Vagina (tissue), 2 donors: ENCODE measurements around the gene CNTN5.

Experiments used
- POLR2A ChIP-seq, 2 donors: fragments of 450-650 bp; IDR thresholded peaks; one replicate each; pipeline ENCODE4 v1.6.1; 2017; ENCODE audit warnings: antibody characterized with exemption in 2 of 2, mild to moderate bottlenecking in 2 of 2, moderate library complexity in 2 of 2
- TF ChIP-seq, protein P1 (sequence below), 3 experiments: fragments of 450-650 bp in 2 of 3; fragments of 200-600 bp in 1 of 3; sonication (generic) in 1 of 3; IDR thresholded peaks; one replicate each; pipeline ENCODE4 v1.5.1; 2017 to 2019; ENCODE audit warnings: antibody characterized with exemption in 3 of 3, mild to moderate bottlenecking in 2 of 3, moderate library complexity in 2 of 3

DNA sequence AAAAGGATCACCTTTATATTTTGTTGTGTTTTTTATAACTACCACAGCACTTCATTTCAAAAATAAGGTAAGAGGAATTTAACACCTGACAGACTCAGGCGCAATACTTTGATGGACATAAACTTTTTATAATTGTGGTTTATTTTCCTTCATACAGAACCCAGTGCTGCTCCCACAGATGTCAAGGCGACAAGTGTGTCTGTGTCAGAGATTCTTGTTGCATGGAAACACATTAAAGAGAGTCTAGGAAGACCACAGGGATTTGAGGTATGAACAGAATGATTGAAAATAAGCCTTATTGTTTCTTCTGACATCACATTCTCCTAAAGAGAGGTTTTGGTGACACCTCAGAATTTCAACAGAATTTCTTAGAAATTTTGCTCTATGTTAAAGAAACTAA, 1287.5 kb downstream of the CNTN5 start:
- TF ChIP-seq, protein P1, sequence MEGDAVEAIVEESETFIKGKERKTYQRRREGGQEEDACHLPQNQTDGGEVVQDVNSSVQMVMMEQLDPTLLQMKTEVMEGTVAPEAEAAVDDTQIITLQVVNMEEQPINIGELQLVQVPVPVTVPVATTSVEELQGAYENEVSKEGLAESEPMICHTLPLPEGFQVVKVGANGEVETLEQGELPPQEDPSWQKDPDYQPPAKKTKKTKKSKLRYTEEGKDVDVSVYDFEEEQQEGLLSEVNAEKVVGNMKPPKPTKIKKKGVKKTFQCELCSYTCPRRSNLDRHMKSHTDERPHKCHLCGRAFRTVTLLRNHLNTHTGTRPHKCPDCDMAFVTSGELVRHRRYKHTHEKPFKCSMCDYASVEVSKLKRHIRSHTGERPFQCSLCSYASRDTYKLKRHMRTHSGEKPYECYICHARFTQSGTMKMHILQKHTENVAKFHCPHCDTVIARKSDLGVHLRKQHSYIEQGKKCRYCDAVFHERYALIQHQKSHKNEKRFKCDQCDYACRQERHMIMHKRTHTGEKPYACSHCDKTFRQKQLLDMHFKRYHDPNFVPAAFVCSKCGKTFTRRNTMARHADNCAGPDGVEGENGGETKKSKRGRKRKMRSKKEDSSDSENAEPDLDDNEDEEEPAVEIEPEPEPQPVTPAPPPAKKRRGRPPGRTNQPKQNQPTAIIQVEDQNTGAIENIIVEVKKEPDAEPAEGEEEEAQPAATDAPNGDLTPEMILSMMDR (IDR thresholded peaks at IDR 0.05): no peak
- TF ChIP-seq POLR2A (IDR thresholded peaks at IDR 0.05): no peak
